GM23338 (cell line): ENCODE measurements around the gene LYZL1. TPM values are rescaled to one million over a fixed set of nuclear protein-coding genes. Genes with fewer than 3 reads are reported as not detected.

Experiments
- ATAC-seq: fragments of 200-7000 bp; cut with Tn5 transposase; 3 replicates; pipeline ENCODE4 v1.9.1; 2020
- DNase-seq: peaks from one replicate; pipeline ENCODE4 v3.0.0-alpha.2; 2015; ENCODE audit warnings: low spot score
- H2AFZ ChIP-seq: fragments of 200-600 bp; sonication (generic); 2 replicates; pipeline ENCODE4 v1.8.0; 2016; ENCODE audit warnings: antibody characterized with exemption, mild to moderate bottlenecking, moderate library complexity
- H3F3A ChIP-seq: fragments of 200-600 bp; sonication (generic); replicated peaks from 2 replicates; pipeline ENCODE4 v1.8.0; 2017; ENCODE audit warnings: antibody characterized with exemption, mixed run types, low read depth
- H3K27ac ChIP-seq: fragments of 200-600 bp; sonication (generic); 2 replicates; pipeline ENCODE4 v1.6.1; 2016; ENCODE audit warnings: low read depth
- H3K27me3 ChIP-seq: fragments of 200-600 bp; sonication (generic); 2 replicates; pipeline ENCODE4 v1.8.0; 2016; ENCODE audit warnings: mild to moderate bottlenecking, mixed run types, moderate library complexity; ENCODE audit not compliant: insufficient read depth
- H3K36me3 ChIP-seq: fragments of 200-600 bp; sonication (generic); 2 replicates; pipeline ENCODE4 v1.8.0; 2016; ENCODE audit warnings: mild to moderate bottlenecking; ENCODE audit not compliant: insufficient read depth
- H3K4me1 ChIP-seq: fragments of 200-600 bp; sonication (generic); 2 replicates; pipeline ENCODE4 v1.8.0; 2016; ENCODE audit warnings: mild to moderate bottlenecking, moderate library complexity; ENCODE audit not compliant: insufficient read depth
- H3K4me2 ChIP-seq: fragments of 200-600 bp; sonication (generic); 2 replicates; pipeline ENCODE4 v1.7.1; 2017; ENCODE audit warnings: mixed run types
- H3K4me3 ChIP-seq: fragments of 200-600 bp; sonication (generic); 2 replicates; pipeline ENCODE4 v1.6.1; 2016; ENCODE audit warnings: mixed run types
- H3K79me2 ChIP-seq: fragments of 200-600 bp; sonication (generic); replicated peaks from 2 replicates; pipeline ENCODE4 v1.8.0; 2017; ENCODE audit warnings: mild to moderate bottlenecking; ENCODE audit not compliant: insufficient read depth
- H3K9me2 ChIP-seq: fragments of 200-600 bp; sonication (generic); 2 replicates; pipeline ENCODE4 v1.8.0; 2017; ENCODE audit not compliant: insufficient read depth
- H4K20me1 ChIP-seq: fragments of 200-600 bp; sonication (generic); replicated peaks from 2 replicates; pipeline ENCODE4 v1.8.0; 2017; ENCODE audit warnings: mild to moderate bottlenecking; ENCODE audit not compliant: insufficient read depth
- H3K27ac Mint-ChIP-seq: 2 replicates; pipeline ENCODE4 v1.8.0; 2020; ENCODE audit warnings: inconsistent platforms, mild to moderate bottlenecking, moderate library complexity, mixed read lengths
- H3K27me3 Mint-ChIP-seq: 3 replicates; pipeline ENCODE4 v1.8.0; 2022; ENCODE audit warnings: low read depth, mild to moderate bottlenecking, moderate library complexity, mixed read lengths, inconsistent platforms; ENCODE audit not compliant: insufficient read depth, poor library complexity
- H3K36me3 Mint-ChIP-seq: 3 replicates; pipeline ENCODE4 v1.8.0; 2021; ENCODE audit warnings: low read depth, mild to moderate bottlenecking, inconsistent platforms, moderate library complexity, mixed read lengths
- H3K4me1 Mint-ChIP-seq: 3 replicates; pipeline ENCODE4 v1.8.0; 2020; ENCODE audit warnings: mild to moderate bottlenecking, inconsistent platforms, mixed read lengths
- H3K4me3 Mint-ChIP-seq: 3 replicates; pipeline ENCODE4 v1.8.0; 2021; ENCODE audit warnings: moderate library complexity, mild to moderate bottlenecking, inconsistent platforms, mixed read lengths
- H3K9me3 Mint-ChIP-seq: 3 replicates; pipeline ENCODE4 v1.8.0; 2020; ENCODE audit warnings: moderate library complexity, mild to moderate bottlenecking, inconsistent platforms, mixed read lengths
- EZH2 ChIP-seq: fragments of 200-600 bp; sonication (generic); IDR thresholded peaks from one replicate; pipeline ENCODE4 v1.8.0; 2017; ENCODE audit warnings: antibody characterized with exemption, mild to moderate bottlenecking, low read depth; ENCODE audit not compliant: unreplicated experiment
- NANOG ChIP-seq: IDR thresholded peaks from 2 replicates; pipeline ENCODE4 v1.6.1; 2016; ENCODE audit warnings: antibody characterized with exemption, borderline replicate concordance
- POLR2AphosphoS5 ChIP-seq: IDR thresholded peaks from 2 replicates; pipeline ENCODE4 v1.6.1; 2016; ENCODE audit warnings: antibody characterized with exemption, low read depth
- ZNF114 ChIP-seq: fragments of 250-450 bp; sonication (Bioruptor Pico); IDR thresholded peaks from 2 replicates; pipeline ENCODE4 v1.5.0; 2020; ENCODE audit warnings: mild to moderate bottlenecking, moderate library complexity
- polyA plus RNA-seq: library from polyadenylated mRNA; unstranded; fragments of >200 nt; fragmentation: Nextera tagmentation; extraction: Ambion mirVana; gene quantifications from 2 replicates; pipeline ENCODE4 v1.2.1, GENCODE V29; 2016
- total RNA-seq: library from RNA; depleted of rRNA; stranded (reverse); fragments of >200 nt; shearing (Covaris generic); gene quantifications from 2 replicates; pipeline ENCODE4 v1.2.3, GENCODE V29; 2014
- TF ChIP-seq, protein P1 (sequence below): IDR thresholded peaks from one replicate; pipeline ENCODE4 v1.6.1; 2018; ENCODE audit warnings: antibody characterized with exemption; ENCODE audit not compliant: unreplicated experiment
- TF ChIP-seq, protein P2 (sequence below): fragments of 250-450 bp; sonication (Bioruptor Pico); IDR thresholded peaks from 2 replicates; pipeline ENCODE4 v1.5.0; 2020; ENCODE audit warnings: mild to moderate bottlenecking, moderate library complexity
- TF ChIP-seq, protein P3 (sequence below), 2 experiments: fragments of 200-600 bp in 1 of 2; sonication (generic) in 1 of 2; conservative IDR thresholded peaks; 2 replicates each; pipeline versions ENCODE4 v1.5.1 to v1.6.1; 2016 to 2017; ENCODE audit warnings: antibody characterized with exemption in 2 of 2, low read depth in 2 of 2, mild to moderate bottlenecking in 2 of 2, moderate library complexity in 1 of 2

The LYZL1 gene
- total and polyA plus RNA-seq, 2 experiments from 2014 or later = not detected

DNA sequence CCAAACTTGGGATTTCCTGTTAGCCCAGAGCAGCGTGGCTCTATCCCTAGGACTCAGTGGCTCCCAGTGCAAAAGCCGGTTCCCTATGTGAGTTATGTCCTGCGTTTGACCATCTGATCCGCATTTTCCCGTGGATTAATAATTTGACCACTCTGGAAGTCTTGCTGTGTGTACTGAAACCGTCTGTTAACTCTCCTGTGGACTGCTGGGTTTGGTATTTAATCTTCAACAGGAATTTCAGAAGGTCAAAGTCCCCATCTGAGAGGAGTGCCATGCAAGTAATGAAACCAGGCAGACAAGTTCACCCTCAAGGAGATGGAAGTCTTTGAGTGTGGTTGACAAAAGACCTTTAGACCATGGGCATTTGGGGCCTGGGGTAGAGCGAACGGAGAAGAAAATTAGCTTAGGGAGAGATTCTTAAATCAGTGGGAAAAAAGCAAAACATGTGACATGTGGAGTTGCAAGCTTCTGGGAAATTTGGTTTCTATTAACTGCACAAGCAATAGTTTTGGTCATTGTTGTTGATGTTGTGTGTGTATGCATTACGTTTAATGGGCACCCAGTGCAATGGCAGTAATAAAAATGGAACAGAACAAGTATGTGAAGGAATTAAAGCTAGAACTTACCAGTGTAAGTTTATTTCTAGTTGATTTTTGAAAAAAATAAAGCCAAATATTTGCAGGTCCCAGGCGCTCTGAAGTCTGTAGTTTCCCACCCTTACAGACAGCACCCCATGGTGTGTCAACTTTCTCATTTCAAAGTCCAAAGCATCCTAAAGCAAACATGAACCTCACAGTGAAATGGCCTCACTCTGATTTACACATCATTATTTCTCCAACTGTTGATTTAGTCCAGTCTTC is 38.2 kb downstream of the LYZL1 start (continued):
- TF ChIP-seq, protein P1, sequence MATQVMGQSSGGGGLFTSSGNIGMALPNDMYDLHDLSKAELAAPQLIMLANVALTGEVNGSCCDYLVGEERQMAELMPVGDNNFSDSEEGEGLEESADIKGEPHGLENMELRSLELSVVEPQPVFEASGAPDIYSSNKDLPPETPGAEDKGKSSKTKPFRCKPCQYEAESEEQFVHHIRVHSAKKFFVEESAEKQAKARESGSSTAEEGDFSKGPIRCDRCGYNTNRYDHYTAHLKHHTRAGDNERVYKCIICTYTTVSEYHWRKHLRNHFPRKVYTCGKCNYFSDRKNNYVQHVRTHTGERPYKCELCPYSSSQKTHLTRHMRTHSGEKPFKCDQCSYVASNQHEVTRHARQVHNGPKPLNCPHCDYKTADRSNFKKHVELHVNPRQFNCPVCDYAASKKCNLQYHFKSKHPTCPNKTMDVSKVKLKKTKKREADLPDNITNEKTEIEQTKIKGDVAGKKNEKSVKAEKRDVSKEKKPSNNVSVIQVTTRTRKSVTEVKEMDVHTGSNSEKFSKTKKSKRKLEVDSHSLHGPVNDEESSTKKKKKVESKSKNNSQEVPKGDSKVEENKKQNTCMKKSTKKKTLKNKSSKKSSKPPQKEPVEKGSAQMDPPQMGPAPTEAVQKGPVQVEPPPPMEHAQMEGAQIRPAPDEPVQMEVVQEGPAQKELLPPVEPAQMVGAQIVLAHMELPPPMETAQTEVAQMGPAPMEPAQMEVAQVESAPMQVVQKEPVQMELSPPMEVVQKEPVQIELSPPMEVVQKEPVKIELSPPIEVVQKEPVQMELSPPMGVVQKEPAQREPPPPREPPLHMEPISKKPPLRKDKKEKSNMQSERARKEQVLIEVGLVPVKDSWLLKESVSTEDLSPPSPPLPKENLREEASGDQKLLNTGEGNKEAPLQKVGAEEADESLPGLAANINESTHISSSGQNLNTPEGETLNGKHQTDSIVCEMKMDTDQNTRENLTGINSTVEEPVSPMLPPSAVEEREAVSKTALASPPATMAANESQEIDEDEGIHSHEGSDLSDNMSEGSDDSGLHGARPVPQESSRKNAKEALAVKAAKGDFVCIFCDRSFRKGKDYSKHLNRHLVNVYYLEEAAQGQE = no peak
- TF ChIP-seq POLR2AphosphoS5 = no peak

DNA sequence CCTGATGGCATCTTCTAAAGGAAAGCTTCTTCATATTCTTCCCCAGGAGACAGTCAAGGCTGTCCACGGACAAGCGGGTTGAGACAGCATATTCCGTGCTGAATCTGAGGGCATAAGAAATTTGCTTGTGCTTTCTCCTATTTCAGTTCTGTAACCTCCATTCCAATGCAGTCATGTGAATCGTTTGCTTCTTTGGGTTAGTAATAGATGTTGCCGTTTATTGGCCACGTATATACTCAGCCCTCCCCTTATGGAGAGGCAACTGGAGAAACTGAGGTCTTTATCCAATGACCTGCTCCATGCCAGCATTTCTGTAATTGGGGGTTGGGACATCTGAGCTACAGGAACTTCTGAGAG is 38.9 kb downstream of the LYZL1 start:
- no peak overlapping the region for H3K4me3 ChIP-seq
- no peak overlapping the region for H3K27ac Mint-ChIP-seq
- no peaks in the 10 kb centered on the region for H3K36me3 Mint-ChIP-seq
- H3K9me2 ChIP-seq = no peaks in the 10 kb centered on the region; the same call in 1 of the 2 replicates
- no peak overlapping the region for H3K27ac ChIP-seq
- no peaks in the 10 kb centered on the region for H3K4me1 ChIP-seq
- no peaks in the 10 kb centered on the region for H3K36me3 ChIP-seq
- H3K27me3 Mint-ChIP-seq = peaks cover 3% of the 10 kb centered on the region
- no peak overlapping the region for H2AFZ ChIP-seq
- H3K4me1 Mint-ChIP-seq = peaks cover 10% of the 10 kb centered on the region; the same call in 2 of the 3 replicates
- H3K79me2 ChIP-seq = no peaks in the 10 kb centered on the region
- H3K4me3 Mint-ChIP-seq = no peak overlapping the region
- H3K9me3 Mint-ChIP-seq = no peaks in the 10 kb centered on the region; the same call in 2 of the 3 replicates
- no peak for ATAC-seq
- DNase-seq = no peak
- H3K4me2 ChIP-seq = no peak overlapping the region
- H4K20me1 ChIP-seq = no peaks in the 10 kb centered on the region
- H3K27me3 ChIP-seq = no peaks in the 10 kb centered on the region
- H3F3A ChIP-seq = no peaks in the 10 kb centered on the region
- TF ChIP-seq, protein P2, sequence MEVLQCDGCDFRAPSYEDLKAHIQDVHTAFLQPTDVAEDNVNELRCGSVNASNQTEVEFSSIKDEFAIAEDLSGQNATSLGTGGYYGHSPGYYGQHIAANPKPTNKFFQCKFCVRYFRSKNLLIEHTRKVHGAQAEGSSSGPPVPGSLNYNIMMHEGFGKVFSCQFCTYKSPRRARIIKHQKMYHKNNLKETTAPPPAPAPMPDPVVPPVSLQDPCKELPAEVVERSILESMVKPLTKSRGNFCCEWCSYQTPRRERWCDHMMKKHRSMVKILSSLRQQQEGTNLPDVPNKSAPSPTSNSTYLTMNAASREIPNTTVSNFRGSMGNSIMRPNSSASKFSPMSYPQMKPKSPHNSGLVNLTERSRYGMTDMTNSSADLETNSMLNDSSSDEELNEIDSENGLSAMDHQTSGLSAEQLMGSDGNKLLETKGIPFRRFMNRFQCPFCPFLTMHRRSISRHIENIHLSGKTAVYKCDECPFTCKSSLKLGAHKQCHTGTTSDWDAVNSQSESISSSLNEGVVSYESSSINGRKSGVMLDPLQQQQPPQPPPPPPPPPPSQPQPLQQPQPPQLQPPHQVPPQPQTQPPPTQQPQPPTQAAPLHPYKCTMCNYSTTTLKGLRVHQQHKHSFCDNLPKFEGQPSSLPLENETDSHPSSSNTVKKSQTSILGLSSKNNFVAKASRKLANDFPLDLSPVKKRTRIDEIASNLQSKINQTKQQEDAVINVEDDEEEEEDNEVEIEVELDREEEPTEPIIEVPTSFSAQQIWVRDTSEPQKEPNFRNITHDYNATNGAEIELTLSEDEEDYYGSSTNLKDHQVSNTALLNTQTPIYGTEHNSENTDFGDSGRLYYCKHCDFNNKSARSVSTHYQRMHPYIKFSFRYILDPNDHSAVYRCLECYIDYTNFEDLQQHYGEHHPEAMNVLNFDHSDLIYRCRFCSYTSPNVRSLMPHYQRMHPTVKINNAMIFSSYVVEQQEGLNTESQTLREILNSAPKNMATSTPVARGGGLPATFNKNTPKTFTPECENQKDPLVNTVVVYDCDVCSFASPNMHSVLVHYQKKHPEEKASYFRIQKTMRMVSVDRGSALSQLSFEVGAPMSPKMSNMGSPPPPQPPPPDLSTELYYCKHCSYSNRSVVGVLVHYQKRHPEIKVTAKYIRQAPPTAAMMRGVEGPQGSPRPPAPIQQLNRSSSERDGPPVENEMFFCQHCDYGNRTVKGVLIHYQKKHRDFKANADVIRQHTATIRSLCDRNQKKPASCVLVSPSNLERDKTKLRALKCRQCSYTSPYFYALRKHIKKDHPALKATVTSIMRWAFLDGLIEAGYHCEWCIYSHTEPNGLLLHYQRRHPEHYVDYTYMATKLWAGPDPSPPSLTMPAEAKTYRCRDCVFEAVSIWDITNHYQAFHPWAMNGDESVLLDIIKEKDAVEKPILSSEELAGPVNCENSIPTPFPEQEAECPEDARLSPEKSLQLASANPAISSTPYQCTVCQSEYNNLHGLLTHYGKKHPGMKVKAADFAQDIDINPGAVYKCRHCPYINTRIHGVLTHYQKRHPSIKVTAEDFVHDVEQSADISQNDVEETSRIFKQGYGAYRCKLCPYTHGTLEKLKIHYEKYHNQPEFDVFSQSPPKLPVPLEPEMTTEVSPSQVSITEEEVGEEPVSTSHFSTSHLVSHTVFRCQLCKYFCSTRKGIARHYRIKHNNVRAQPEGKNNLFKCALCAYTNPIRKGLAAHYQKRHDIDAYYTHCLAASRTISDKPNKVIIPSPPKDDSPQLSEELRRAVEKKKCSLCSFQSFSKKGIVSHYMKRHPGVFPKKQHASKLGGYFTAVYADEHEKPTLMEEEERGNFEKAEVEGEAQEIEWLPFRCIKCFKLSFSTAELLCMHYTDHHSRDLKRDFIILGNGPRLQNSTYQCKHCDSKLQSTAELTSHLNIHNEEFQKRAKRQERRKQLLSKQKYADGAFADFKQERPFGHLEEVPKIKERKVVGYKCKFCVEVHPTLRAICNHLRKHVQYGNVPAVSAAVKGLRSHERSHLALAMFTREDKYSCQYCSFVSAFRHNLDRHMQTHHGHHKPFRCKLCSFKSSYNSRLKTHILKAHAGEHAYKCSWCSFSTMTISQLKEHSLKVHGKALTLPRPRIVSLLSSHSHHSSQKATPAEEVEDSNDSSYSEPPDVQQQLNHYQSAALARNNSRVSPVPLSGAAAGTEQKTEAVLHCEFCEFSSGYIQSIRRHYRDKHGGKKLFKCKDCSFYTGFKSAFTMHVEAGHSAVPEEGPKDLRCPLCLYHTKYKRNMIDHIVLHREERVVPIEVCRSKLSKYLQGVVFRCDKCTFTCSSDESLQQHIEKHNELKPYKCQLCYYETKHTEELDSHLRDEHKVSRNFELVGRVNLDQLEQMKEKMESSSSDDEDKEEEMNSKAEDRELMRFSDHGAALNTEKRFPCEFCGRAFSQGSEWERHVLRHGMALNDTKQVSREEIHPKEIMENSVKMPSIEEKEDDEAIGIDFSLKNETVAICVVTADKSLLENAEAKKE (CRISPR knock-in tag) = no peak
- TF ChIP-seq, protein P1 = no peak
- TF ChIP-seq EZH2 (no peak), ZNF114 (CRISPR knock-in tag) (no peak), NANOG (no peak)
- TF ChIP-seq, protein P3, sequence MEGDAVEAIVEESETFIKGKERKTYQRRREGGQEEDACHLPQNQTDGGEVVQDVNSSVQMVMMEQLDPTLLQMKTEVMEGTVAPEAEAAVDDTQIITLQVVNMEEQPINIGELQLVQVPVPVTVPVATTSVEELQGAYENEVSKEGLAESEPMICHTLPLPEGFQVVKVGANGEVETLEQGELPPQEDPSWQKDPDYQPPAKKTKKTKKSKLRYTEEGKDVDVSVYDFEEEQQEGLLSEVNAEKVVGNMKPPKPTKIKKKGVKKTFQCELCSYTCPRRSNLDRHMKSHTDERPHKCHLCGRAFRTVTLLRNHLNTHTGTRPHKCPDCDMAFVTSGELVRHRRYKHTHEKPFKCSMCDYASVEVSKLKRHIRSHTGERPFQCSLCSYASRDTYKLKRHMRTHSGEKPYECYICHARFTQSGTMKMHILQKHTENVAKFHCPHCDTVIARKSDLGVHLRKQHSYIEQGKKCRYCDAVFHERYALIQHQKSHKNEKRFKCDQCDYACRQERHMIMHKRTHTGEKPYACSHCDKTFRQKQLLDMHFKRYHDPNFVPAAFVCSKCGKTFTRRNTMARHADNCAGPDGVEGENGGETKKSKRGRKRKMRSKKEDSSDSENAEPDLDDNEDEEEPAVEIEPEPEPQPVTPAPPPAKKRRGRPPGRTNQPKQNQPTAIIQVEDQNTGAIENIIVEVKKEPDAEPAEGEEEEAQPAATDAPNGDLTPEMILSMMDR (conservative IDR thresholded peaks at IDR 0.05; ENCODE audit: low read depth in 2 of 2) = no peak
